ENCODE results near the gene C2orf72.

C2orf72 gene

DNA sequence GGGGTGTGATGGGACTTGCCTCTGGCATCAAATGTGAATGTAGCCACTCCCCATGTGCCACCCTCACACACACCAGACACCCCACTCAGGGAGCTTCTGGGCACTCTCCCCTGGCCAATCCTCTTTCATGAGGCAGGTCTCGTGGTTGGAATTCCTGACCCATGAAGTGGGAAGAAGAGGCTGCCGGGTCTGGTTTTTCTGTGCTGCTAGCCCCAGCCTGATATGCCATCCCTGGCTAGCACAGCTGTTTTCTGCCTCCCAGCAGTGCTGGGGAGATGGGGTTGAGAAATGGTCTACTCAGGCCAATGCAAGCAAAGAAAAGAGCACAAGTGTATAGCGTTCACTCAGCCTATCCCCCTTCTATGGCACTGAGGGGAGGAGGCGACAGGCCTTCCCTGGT lies 1.2 kb upstream of the C2orf72 start:
- no peak overlapping the region for H3K4me3 ChIP-seq (ENCODE audit: low read depth, low read length)
- TF ChIP-seq, protein P1, sequence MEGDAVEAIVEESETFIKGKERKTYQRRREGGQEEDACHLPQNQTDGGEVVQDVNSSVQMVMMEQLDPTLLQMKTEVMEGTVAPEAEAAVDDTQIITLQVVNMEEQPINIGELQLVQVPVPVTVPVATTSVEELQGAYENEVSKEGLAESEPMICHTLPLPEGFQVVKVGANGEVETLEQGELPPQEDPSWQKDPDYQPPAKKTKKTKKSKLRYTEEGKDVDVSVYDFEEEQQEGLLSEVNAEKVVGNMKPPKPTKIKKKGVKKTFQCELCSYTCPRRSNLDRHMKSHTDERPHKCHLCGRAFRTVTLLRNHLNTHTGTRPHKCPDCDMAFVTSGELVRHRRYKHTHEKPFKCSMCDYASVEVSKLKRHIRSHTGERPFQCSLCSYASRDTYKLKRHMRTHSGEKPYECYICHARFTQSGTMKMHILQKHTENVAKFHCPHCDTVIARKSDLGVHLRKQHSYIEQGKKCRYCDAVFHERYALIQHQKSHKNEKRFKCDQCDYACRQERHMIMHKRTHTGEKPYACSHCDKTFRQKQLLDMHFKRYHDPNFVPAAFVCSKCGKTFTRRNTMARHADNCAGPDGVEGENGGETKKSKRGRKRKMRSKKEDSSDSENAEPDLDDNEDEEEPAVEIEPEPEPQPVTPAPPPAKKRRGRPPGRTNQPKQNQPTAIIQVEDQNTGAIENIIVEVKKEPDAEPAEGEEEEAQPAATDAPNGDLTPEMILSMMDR (IDR thresholded peaks at IDR 0.05; ENCODE audit: control insufficient read depth, extremely low read depth, insufficient read depth), result no peak
- no peak for DNase-seq (ENCODE audit: low read depth)

DNA sequence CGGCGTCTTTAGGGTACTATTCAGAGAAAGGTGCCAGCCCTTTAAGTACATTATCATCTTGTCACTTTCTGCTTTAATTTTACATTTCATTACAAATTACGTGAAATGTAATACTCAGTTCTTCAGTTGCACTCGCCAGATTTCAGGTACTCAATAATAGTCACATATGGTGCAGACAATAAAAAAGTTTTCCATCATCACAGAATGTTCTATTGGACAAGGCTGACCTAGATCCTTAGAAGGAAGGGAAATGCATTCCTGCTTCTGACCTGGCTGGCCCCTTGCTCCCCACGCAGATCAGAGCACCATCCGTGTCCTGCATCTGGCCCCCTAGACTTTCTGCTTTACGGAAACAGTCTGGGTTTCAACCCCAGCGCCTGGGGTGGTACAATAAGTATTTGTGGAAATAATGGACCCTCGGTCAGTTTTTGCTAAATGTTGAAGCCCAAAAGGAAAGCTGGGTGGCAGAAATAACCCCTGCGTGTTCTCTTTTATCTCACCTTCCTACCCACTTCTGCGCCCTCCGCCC lies 681 bp upstream of the C2orf72 start:
- TF ChIP-seq, protein P1 (IDR thresholded peaks at IDR 0.05; ENCODE audit: control insufficient read depth, extremely low read depth, insufficient read depth), result no peak
- H3K4me3 ChIP-seq (ENCODE audit: low read depth, low read length), result no peak overlapping the region
- DNase-seq (ENCODE audit: low read depth), result no peak

DNA sequence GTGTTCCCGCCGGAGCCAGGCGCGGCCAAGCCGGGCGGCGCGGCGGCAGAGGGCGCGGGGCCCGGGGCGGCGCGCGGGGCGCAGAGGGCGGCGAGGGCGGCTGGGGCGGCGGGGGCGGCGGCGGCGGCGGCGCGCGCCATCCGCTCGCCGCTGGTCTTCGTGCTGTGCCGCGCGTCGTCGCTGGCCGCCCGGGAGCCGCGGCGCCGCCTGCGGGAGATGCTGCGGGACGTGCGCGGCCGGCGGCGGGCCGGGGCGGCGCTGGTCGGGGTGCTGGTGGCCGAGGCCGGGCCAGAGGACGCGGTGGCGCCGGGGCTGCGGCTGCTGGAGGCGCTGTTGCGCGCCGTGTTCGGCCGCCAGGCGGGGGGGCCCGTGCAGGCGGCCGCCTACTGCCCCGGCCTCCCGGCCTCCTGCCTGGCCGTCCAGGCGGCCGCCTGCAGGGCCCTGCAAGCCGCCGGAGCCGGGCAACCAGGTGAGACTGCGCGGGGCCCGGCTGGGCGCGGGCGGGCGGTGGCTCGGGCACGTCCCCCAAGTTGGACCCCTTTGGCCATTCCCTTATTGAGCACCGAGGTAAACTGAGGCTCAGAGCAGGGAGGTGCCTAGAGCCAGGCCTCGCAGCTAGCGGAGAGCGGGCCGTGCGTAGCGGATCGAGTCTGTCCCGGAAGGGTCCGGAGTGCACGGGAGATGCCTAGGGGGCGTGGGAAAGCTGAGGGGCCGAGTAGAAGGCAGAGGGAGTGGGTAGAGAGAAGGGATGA lies 584 bp downstream of the C2orf72 start:
- TF ChIP-seq, protein P1 (IDR thresholded peaks at IDR 0.05; ENCODE audit: control insufficient read depth, extremely low read depth, insufficient read depth), result peak; percentile 10; the same call in 1 of the 2 replicates
- peak overlapping the region; percentile 13; the same call in 1 of the 2 replicates for H3K4me3 ChIP-seq (ENCODE audit: low read depth, low read length)
- DNase-seq (ENCODE audit: low read depth), result no peak

- H3K4me3 ChIP-seq (ENCODE audit: low read depth, low read length), result no peak overlapping the region
- DNase-seq (ENCODE audit: low read depth), result no peak
- TF ChIP-seq, protein P1 (IDR thresholded peaks at IDR 0.05; ENCODE audit: control insufficient read depth, extremely low read depth, insufficient read depth), result no peak
Measured at GRCh38 chr2:231038483-231039293, 1.4 kb downstream of the C2orf72 start.

DNA sequence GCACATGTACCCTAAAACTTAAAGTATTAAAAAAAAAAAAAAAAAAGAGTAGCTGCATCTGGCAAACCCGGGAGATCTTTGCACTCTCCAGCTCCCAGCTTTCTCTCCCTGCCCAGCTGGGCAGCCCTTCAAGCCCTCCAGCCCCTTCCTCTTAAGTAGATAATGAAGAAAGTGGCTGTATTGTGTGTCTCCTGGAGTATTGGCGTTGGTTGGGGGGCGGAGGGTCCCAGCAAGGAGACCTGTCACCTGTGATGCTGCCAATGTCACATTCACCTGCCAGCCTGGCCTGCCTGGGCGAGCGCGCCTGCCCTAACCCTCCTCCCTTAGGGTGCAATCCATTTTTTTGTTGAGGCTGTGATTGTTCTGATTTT lies 2.0 kb downstream of the C2orf72 start:
- no peak overlapping the region for H3K4me3 ChIP-seq (ENCODE audit: low read depth, low read length)
- TF ChIP-seq, protein P1 (IDR thresholded peaks at IDR 0.05; ENCODE audit: control insufficient read depth, extremely low read depth, insufficient read depth), result no peak
- DNase-seq (ENCODE audit: low read depth), result no peak

DNA sequence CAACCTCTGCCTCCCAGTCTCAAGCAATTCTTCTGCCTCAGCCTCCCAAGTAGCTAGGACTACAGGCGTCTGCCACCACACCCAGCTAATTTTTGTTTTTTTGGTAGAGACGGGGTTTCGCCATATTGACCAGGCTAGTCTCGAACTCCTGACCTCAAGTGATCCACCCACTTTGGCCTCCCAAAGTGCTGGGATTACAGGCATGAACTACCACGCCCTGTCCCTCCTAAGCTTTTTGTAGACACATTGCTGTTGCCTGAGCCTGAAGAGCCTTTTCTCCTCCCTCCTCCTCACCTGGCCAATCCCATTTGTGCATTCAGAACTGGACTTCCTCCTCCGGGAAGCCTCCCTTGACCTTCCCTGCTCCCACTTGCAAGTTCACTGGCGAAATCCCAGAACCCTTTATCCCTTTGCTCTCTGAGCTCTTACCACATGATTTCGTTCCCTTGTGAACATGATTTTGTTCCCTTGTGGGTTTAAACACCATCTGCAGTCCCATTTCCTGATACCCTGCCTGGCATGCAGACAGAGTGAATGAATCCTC lies 2.6 kb downstream of the C2orf72 start:
- no peak for DNase-seq (ENCODE audit: low read depth)
- no peak overlapping the region for H3K4me3 ChIP-seq (ENCODE audit: low read depth, low read length)
- TF ChIP-seq, protein P1 (IDR thresholded peaks at IDR 0.05; ENCODE audit: control insufficient read depth, extremely low read depth, insufficient read depth), result no peak

Measured in LNCaP clone FGC (cell line).